HepG2 (cell line): ENCODE measurements around the gene LZTR1. TPM values are rescaled to one million over a fixed set of nuclear protein-coding genes. Genes with fewer than 3 reads are reported as not detected.
A peak's percentile ranks its signal among the peaks of the same experiment; 100 is the strongest.

ENCODE experiments used
- EED ChIP-seq: sonication (generic); formaldehyde crosslinking; IDR thresholded peaks from 2 replicates; pipeline ENCODE4 v1.5.0; 2020; ENCODE audit warnings: mild to moderate bottlenecking, missing genetic modification reagents
- NFYC ChIP-seq: IDR thresholded peaks from 2 replicates; pipeline ENCODE4 v1.6.1; 2016; ENCODE audit warnings: missing genetic modification reagents, missing compliant biosample characterization
- NR3C1 ChIP-seq: sonication (generic); formaldehyde crosslinking; IDR thresholded peaks from 2 replicates; pipeline ENCODE4 v1.4.0; 2020; ENCODE audit warnings: missing genetic modification reagents
- ZNF12 ChIP-seq: sonication (generic); formaldehyde crosslinking; IDR thresholded peaks from 2 replicates; pipeline ENCODE4 v1.5.0; 2020; ENCODE audit warnings: missing genetic modification reagents
- ZNF749 ChIP-seq: sonication (generic); formaldehyde crosslinking; IDR thresholded peaks from 2 replicates; pipeline ENCODE4 v1.8.0; 2022; ENCODE audit warnings: mild to moderate bottlenecking, missing genetic modification reagents, moderate library complexity, borderline replicate concordance
- polyA plus RNA-seq, 8 experiments: library from polyadenylated mRNA; depleted of rRNA in 3 of 8; stranded (reverse) in 7 of 8; unstranded in 1 of 8; fragments of >200 nt; fragmentation: Illumina TruSeq in 4 of 8; extraction: Trizol in 4 of 8; gene quantifications; 2 replicates each; pipeline versions ENCODE4 v1.2.1 to v1.2.3, GENCODE V29; 2011 to 2016; ENCODE audit warnings: low read depth in 4 of 8, missing spikeins in 1 of 8, mixed read lengths in 1 of 8; ENCODE audit not compliant: insufficient read depth in 1 of 8
- total RNA-seq, 5 experiments: library from RNA; depleted of rRNA; stranded (reverse); fragments of >200 nt; fragmentation: Illumina TruSeq; extraction: Trizol; gene quantifications; 2 replicates each; pipeline ENCODE4 v1.2.3, GENCODE V29; 2016; ENCODE audit warnings: low read depth in 1 of 5
- TF ChIP-seq, protein P1 (sequence below): sonication (generic); formaldehyde crosslinking; IDR thresholded peaks from 2 replicates; pipeline ENCODE4 v1.8.1; 2023; ENCODE audit warnings: mild to moderate bottlenecking, moderate library complexity, missing genetic modification reagents
- TF ChIP-seq, protein P2 (sequence below): IDR thresholded peaks from 2 replicates; pipeline ENCODE4 v1.6.1; 2016; ENCODE audit warnings: mild to moderate bottlenecking
- TF ChIP-seq, protein P3 (sequence below): IDR thresholded peaks from 2 replicates; pipeline ENCODE4 v1.4.0; 2020; ENCODE audit warnings: mild to moderate bottlenecking, missing genetic modification reagents
- TF ChIP-seq, protein P4 (sequence below): sonication (generic); formaldehyde crosslinking; IDR thresholded peaks from 2 replicates; pipeline ENCODE4 v1.4.0; 2020; ENCODE audit warnings: missing genetic modification reagents
- TF ChIP-seq, protein P5 (sequence below): sonication (generic); formaldehyde crosslinking; IDR thresholded peaks from 2 replicates; pipeline ENCODE4 v1.5.0; 2020; ENCODE audit warnings: mild to moderate bottlenecking, missing genetic modification reagents, borderline replicate concordance

The LZTR1 gene
- total and polyA plus RNA-seq, 2 of the 13 experiments (the other 11 are each of a cell fraction or from before 2014, with no cell fraction given), result 21.8 to 22.4 TPM

DNA sequence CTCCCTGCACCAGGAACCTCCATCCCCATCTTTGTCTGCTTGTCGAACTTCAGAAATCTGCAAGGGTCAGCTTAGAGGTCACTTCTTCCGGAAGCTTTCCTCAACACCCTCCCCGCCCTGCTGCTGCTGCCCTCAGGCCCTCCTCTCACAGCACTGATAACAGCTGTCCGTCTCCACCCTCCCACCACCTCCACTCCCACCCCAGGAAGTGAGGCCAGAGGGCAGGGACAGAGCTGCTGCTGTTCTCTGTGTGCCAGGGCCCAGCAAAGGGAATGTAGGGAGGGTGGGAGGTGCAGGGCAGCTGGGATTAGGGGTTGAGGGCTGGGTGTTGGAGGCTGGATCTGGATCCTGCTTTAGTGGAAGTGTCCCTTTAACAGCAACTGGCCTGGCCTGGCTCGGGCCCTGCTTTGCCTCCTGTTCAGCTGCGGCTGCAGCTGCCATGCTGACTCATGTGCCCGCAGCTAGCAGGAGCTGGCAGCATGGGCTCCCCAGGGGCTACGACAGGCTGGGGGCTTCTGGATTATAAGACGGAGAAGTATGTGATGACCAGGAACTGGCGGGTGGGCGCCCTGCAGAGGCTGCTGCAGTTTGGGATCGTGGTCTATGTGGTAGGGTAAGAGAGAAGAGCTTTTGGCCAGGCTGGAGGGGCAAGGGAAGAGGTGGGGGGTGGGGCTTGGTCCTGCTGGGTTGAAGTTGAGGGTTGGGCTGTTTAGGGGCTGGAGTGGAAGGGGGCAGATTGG, 32.8 kb downstream of the LZTR1 start, which contains the start of gene P2RX6 (continued):
- TF ChIP-seq NFYC (no peak), ZNF749 (CRISPR knock-in tag) (no peak), EED (CRISPR knock-in tag) (no peak), NR3C1 (CRISPR knock-in tag) (no peak), ZNF12 (no peak)
- TF ChIP-seq, protein P1, sequence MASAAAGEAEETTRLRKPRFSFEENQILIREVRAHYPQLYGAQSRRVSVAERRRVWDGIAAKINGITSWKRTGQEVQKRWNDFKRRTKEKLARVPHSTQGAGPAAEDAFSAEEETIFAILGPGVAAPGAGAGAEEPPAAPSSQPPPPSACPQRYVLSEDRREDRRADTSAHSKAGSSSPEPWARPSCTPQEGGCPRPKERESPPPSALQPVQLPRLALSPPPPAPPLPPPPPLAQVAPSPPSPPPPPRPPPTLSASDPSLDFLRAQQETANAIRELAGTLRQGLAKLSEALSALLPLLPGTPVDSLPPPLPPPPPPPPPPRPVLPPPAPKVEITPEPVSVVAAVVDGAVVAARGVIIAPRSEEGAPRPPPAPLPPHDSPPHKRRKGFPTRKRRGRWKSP (CRISPR knock-in tag), result no peak
- TF ChIP-seq, protein P2, sequence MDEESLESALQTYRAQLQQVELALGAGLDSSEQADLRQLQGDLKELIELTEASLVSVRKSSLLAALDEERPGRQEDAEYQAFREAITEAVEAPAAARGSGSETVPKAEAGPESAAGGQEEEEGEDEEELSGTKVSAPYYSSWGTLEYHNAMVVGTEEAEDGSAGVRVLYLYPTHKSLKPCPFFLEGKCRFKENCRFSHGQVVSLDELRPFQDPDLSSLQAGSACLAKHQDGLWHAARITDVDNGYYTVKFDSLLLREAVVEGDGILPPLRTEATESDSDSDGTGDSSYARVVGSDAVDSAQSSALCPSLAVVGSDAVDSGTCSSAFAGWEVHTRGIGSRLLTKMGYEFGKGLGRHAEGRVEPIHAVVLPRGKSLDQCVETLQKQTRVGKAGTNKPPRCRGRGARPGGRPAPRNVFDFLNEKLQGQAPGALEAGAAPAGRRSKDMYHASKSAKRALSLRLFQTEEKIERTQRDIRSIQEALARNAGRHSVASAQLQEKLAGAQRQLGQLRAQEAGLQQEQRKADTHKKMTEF (CRISPR knock-in tag), result 0 out of 2 replicates have a peak, but pooled peaks have one; percentile 35
- TF ChIP-seq, protein P3, sequence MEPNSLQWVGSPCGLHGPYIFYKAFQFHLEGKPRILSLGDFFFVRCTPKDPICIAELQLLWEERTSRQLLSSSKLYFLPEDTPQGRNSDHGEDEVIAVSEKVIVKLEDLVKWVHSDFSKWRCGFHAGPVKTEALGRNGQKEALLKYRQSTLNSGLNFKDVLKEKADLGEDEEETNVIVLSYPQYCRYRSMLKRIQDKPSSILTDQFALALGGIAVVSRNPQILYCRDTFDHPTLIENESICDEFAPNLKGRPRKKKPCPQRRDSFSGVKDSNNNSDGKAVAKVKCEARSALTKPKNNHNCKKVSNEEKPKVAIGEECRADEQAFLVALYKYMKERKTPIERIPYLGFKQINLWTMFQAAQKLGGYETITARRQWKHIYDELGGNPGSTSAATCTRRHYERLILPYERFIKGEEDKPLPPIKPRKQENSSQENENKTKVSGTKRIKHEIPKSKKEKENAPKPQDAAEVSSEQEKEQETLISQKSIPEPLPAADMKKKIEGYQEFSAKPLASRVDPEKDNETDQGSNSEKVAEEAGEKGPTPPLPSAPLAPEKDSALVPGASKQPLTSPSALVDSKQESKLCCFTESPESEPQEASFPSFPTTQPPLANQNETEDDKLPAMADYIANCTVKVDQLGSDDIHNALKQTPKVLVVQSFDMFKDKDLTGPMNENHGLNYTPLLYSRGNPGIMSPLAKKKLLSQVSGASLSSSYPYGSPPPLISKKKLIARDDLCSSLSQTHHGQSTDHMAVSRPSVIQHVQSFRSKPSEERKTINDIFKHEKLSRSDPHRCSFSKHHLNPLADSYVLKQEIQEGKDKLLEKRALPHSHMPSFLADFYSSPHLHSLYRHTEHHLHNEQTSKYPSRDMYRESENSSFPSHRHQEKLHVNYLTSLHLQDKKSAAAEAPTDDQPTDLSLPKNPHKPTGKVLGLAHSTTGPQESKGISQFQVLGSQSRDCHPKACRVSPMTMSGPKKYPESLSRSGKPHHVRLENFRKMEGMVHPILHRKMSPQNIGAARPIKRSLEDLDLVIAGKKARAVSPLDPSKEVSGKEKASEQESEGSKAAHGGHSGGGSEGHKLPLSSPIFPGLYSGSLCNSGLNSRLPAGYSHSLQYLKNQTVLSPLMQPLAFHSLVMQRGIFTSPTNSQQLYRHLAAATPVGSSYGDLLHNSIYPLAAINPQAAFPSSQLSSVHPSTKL (CRISPR knock-in tag), result peak; percentile 53; the same call in 1 of the 2 replicates
- TF ChIP-seq, protein P4, sequence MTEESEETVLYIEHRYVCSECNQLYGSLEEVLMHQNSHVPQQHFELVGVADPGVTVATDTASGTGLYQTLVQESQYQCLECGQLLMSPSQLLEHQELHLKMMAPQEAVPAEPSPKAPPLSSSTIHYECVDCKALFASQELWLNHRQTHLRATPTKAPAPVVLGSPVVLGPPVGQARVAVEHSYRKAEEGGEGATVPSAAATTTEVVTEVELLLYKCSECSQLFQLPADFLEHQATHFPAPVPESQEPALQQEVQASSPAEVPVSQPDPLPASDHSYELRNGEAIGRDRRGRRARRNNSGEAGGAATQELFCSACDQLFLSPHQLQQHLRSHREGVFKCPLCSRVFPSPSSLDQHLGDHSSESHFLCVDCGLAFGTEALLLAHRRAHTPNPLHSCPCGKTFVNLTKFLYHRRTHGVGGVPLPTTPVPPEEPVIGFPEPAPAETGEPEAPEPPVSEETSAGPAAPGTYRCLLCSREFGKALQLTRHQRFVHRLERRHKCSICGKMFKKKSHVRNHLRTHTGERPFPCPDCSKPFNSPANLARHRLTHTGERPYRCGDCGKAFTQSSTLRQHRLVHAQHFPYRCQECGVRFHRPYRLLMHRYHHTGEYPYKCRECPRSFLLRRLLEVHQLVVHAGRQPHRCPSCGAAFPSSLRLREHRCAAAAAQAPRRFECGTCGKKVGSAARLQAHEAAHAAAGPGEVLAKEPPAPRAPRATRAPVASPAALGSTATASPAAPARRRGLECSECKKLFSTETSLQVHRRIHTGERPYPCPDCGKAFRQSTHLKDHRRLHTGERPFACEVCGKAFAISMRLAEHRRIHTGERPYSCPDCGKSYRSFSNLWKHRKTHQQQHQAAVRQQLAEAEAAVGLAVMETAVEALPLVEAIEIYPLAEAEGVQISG (CRISPR knock-in tag), result peak; percentile 64
- TF ChIP-seq, protein P5, sequence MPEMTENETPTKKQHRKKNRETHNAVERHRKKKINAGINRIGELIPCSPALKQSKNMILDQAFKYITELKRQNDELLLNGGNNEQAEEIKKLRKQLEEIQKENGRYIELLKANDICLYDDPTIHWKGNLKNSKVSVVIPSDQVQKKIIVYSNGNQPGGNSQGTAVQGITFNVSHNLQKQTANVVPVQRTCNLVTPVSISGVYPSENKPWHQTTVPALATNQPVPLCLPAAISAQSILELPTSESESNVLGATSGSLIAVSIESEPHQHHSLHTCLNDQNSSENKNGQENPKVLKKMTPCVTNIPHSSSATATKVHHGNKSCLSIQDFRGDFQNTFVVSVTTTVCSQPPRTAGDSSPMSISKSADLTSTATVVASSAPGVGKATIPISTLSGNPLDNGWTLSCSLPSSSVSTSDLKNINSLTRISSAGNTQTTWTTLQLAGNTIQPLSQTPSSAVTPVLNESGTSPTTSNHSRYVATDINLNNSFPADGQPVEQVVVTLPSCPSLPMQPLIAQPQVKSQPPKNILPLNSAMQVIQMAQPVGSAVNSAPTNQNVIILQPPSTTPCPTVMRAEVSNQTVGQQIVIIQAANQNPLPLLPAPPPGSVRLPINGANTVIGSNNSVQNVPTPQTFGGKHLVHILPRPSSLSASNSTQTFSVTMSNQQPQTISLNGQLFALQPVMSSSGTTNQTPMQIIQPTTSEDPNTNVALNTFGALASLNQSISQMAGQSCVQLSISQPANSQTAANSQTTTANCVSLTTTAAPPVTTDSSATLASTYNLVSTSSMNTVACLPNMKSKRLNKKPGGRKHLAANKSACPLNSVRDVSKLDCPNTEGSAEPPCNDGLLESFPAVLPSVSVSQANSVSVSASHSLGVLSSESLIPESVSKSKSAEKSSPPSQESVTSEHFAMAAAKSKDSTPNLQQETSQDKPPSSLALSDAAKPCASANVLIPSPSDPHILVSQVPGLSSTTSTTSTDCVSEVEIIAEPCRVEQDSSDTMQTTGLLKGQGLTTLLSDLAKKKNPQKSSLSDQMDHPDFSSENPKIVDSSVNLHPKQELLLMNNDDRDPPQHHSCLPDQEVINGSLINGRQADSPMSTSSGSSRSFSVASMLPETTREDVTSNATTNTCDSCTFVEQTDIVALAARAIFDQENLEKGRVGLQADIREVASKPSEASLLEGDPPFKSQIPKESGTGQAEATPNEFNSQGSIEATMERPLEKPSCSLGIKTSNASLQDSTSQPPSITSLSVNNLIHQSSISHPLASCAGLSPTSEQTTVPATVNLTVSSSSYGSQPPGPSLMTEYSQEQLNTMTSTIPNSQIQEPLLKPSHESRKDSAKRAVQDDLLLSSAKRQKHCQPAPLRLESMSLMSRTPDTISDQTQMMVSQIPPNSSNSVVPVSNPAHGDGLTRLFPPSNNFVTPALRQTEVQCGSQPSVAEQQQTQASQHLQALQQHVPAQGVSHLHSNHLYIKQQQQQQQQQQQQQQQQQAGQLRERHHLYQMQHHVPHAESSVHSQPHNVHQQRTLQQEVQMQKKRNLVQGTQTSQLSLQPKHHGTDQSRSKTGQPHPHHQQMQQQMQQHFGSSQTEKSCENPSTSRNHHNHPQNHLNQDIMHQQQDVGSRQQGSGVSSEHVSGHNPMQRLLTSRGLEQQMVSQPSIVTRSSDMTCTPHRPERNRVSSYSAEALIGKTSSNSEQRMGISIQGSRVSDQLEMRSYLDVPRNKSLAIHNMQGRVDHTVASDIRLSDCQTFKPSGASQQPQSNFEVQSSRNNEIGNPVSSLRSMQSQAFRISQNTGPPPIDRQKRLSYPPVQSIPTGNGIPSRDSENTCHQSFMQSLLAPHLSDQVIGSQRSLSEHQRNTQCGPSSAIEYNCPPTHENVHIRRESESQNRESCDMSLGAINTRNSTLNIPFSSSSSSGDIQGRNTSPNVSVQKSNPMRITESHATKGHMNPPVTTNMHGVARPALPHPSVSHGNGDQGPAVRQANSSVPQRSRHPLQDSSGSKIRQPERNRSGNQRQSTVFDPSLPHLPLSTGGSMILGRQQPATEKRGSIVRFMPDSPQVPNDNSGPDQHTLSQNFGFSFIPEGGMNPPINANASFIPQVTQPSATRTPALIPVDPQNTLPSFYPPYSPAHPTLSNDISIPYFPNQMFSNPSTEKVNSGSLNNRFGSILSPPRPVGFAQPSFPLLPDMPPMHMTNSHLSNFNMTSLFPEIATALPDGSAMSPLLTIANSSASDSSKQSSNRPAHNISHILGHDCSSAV, result no peak
